Endometrial microvascular endothelial cells (primary cell): ENCODE measurements around the gene LYPD6B. TPM values are rescaled to one million over a fixed set of nuclear protein-coding genes. Genes with fewer than 3 reads are reported as not detected.

Experiments
- in situ Hi-C: cut with HindIII; loops from 2 replicates; pipeline ENCODE4 v1.10.0; 2017; ENCODE audit warnings: low sequenced_read_pairs, low pct_unique_long_range_greater_than_20kb; ENCODE audit errors: inconsistent ontology term
- total RNA-seq: library from RNA; depleted of rRNA; stranded (reverse); fragments of >200 nt; gene quantifications from one replicate; pipeline ENCODE4 v1.2.3, GENCODE V29; 2015; ENCODE audit errors: inconsistent ontology term

Gene LYPD6B
- total RNA-seq, 1 donor from 2014 or later = not detected

GRCh38 chr2:149169656-149170055, 131.2 kb downstream of the LYPD6B start:
- in situ Hi-C loops = no loop called here

GRCh38 chr2:149170156-149170555, 131.7 kb downstream of the LYPD6B start:
- in situ Hi-C loops = no loop called here

GRCh38 chr2:149170911-149171310, 132.4 kb downstream of the LYPD6B start:
- in situ Hi-C loops = no loop called here

GRCh38 chr2:149173220-149173619, 134.7 kb downstream of the LYPD6B start:
- in situ Hi-C loops = no loop called here

GRCh38 chr2:149175956-149176355, 137.5 kb downstream of the LYPD6B start:
- in situ Hi-C loops = no loop called here

- in situ Hi-C loops = no loop called here
Observed at GRCh38 chr2:149178612-149179011, 140.1 kb downstream of the LYPD6B start.

- in situ Hi-C loops = no loop called here
Observed at GRCh38 chr2:149180226-149180875, 141.9 kb downstream of the LYPD6B start.

- in situ Hi-C loops = no loop called here
Observed at GRCh38 chr2:149183187-149183586, 144.7 kb downstream of the LYPD6B start.

- in situ Hi-C loops = no loop called here
Observed at GRCh38 chr2:149184991-149185390, 146.5 kb downstream of the LYPD6B start.

- in situ Hi-C loops = no loop called here
Observed at GRCh38 chr2:149185942-149186490, 147.5 kb downstream of the LYPD6B start.

- in situ Hi-C loops = no loop called here
Observed at GRCh38 chr2:149187057-149187456, 148.6 kb downstream of the LYPD6B start.

GRCh38 chr2:149188291-149188690, 149.8 kb downstream of the LYPD6B start:
- in situ Hi-C loops = no loop called here

GRCh38 chr2:149189769-149190168, 151.3 kb downstream of the LYPD6B start:
- in situ Hi-C loops = no loop called here

- in situ Hi-C loops = no loop called here
Observed at GRCh38 chr2:149191915-149192314, 153.4 kb downstream of the LYPD6B start.

GRCh38 chr2:149192427-149192826, 153.9 kb downstream of the LYPD6B start:
- in situ Hi-C loops = no loop called here

- in situ Hi-C loops = no loop called here
Observed at GRCh38 chr2:149200109-149200520, 161.6 kb downstream of the LYPD6B start.

GRCh38 chr2:149204686-149205085, 166.2 kb downstream of the LYPD6B start:
- in situ Hi-C loops = no loop called here

- in situ Hi-C loops = no loop called here
Observed at GRCh38 chr2:149205143-149205542, 166.6 kb downstream of the LYPD6B start.

GRCh38 chr2:149213764-149214493, 175.4 kb downstream of the LYPD6B start:
- in situ Hi-C loops = no loop called here

- in situ Hi-C loops = no loop called here
Observed at GRCh38 chr2:149218497-149218896, 180.0 kb downstream of the LYPD6B start.
